ENCODE data around the gene ARID3A. TPM values are rescaled to one million over a fixed set of nuclear protein-coding genes. Genes with fewer than 3 reads are reported as not detected.

ARID3A gene
- total RNA-seq, 1 donor from 2014 or later = 70.6 TPM

DNA sequence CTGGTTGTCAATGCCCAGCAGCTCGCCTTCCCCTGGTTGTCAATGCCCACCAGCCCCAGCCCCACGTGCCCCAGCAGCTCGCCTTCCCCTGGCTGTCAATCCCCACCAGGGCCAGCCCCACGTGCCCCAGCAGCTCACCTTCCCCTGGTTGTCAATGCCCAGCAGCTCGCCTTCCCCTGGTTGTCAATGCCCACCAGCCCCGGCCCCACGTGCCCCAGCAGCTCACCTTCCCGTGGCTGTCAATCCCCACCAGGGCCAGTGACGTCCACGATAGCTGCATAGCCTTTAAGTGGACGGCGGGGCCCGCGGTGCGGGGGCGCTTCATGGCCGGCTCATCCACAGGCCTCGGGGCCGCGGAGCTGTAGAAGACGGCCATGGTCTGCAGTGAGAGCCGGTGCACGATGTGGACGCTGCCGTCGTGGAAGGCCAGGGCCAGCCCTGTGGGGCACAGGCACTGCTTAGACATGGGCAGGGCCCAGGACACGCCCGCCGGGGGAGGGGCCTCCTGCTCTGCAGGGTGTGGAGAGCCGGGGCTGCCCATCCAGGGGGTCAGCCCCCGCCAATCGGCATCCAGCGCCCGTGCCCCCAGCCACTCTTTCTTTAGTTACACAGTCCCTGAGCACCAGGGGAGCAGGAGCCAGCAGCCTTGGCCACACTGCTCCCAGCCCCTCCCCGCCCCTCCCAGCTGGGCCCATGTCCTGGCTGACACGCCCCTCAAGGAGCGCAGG is 46.0 kb upstream of the ARID3A start:
- no peaks in the 10 kb centered on the region for H3K27me3 Mint-ChIP-seq (ENCODE audit: low read depth)
- H3K36me3 Mint-ChIP-seq = peaks cover 26% of the 10 kb centered on the region
- DNase-seq (ENCODE audit: low spot score in 2 of 2, unreplicated experiment in 2 of 2) = no peak
- TF ChIP-seq, protein P1, sequence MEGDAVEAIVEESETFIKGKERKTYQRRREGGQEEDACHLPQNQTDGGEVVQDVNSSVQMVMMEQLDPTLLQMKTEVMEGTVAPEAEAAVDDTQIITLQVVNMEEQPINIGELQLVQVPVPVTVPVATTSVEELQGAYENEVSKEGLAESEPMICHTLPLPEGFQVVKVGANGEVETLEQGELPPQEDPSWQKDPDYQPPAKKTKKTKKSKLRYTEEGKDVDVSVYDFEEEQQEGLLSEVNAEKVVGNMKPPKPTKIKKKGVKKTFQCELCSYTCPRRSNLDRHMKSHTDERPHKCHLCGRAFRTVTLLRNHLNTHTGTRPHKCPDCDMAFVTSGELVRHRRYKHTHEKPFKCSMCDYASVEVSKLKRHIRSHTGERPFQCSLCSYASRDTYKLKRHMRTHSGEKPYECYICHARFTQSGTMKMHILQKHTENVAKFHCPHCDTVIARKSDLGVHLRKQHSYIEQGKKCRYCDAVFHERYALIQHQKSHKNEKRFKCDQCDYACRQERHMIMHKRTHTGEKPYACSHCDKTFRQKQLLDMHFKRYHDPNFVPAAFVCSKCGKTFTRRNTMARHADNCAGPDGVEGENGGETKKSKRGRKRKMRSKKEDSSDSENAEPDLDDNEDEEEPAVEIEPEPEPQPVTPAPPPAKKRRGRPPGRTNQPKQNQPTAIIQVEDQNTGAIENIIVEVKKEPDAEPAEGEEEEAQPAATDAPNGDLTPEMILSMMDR (IDR thresholded peaks at IDR 0.05; ENCODE audit: unreplicated experiment) = no peak
- no peaks in the 10 kb centered on the region for H3K9me3 Mint-ChIP-seq
- no peaks in the 10 kb centered on the region for H3K4me1 Mint-ChIP-seq
- H3K4me3 Mint-ChIP-seq = no peak overlapping the region
- no peak overlapping the region for H3K27ac Mint-ChIP-seq

DNA sequence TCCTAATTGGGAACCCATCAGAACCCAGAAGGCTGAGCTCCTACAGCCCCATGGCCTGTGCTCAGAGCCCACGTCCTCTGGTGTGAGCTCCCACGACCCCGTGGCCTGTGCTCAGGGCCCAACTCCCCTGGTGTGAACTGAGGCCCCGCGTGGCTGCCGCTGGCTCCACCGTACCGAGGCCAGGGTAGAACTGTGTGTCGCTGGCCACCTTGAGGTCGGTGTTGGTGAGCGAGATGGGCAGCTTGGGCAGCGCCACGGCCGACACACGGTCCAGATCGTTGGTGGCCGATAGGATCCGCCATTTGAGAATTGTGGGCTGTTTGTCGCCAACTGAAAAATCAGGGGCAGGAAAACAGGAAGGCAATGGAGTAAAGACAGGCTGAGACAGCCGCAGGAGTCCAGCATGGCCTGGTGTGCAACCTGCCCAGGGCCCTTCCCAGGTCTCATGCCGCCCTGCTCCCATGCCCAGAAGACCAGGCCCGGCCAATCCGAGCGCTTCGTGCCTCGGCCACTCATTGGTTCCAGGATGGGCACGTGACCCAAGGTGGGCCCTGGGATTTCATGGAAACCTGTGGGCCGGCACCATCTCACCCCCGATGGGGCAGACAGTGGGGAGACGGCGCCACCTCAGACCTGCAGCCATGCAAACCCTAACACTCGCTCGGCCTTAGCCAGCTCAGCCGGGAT is 44.3 kb upstream of the ARID3A start:
- TF ChIP-seq, protein P1 (IDR thresholded peaks at IDR 0.05; ENCODE audit: unreplicated experiment) = no peak
- H3K27me3 Mint-ChIP-seq (ENCODE audit: low read depth) = no peaks in the 10 kb centered on the region
- no peaks in the 10 kb centered on the region for H3K4me1 Mint-ChIP-seq
- no peak overlapping the region for H3K4me3 Mint-ChIP-seq
- no peak overlapping the region for H3K27ac Mint-ChIP-seq
- no peak for DNase-seq (ENCODE audit: low spot score in 2 of 2, unreplicated experiment in 2 of 2)
- no peaks in the 10 kb centered on the region for H3K9me3 Mint-ChIP-seq
- H3K36me3 Mint-ChIP-seq = peaks cover 26% of the 10 kb centered on the region

DNA sequence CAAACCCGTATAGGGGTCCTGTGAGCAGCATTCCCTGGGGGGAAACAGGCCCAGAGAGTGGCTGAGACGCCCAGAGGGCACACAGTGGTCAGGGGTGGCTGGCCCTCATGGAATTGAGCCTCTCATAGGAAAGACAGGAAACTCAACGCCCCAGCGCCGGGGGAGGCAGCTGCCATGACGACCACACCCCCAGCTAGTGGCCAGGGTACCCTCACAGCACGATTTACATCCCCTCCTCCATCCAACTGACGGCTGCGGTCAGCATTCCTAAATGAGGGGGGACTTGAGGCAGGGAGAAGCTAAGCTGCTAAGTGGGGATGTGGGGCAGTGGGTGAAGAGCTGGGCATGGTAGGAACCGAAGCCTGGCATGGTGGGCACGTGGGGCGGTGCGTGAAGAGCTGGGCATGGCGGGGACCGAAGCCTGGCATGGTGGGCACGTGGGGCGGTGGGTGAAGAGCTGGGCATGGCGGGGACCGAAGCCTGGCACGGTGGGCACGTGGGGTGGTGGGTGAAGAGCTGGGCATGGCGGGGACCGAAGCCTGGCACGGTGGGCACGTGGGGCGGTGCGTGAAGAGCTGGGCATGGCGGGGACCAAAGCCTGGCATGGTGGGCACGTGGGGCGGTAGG is 42.9 kb upstream of the ARID3A start:
- Mint-ChIP-seq H3K9me3 (no peaks in the 10 kb centered on the region), H3K4me3 (no peak overlapping the region), H3K4me1 (no peaks in the 10 kb centered on the region), H3K36me3 (peaks cover 27% of the 10 kb centered on the region), H3K27me3 (ENCODE audit: low read depth) (no peaks in the 10 kb centered on the region), H3K27ac (no peak overlapping the region)
- DNase-seq (ENCODE audit: low spot score in 2 of 2, unreplicated experiment in 2 of 2) = no peak
- TF ChIP-seq, protein P1 (IDR thresholded peaks at IDR 0.05; ENCODE audit: unreplicated experiment) = no peak

DNA sequence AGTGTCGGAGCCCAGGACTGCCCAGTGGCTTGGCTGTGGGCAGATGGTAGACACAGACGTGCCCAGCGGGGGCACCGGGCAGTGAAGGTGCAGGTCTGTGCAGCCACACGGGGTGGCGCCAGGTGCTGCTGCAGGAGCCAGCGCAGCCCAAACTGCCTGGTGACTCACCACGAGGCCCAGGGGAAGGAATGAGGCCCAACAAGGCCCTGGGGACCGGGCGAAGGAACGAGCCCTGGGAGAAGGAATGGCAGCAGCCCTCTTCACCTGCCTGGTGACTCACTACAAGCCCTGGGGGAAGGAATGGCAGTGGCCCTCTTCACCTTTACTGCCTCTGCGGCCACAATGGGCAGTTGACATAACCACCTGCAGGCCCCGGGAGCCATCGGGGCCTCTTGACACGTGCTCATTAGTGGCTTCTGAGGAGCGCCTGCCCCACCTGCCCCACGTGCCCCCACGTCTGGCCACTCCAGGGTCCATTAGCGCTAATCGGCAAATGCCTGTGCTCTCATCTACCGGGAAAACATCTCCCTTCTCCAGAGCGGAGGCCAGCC is 42.1 kb upstream of the ARID3A start:
- Mint-ChIP-seq H3K9me3 (no peaks in the 10 kb centered on the region), H3K36me3 (peaks cover 27% of the 10 kb centered on the region), H3K4me3 (no peak overlapping the region), H3K4me1 (no peaks in the 10 kb centered on the region), H3K27ac (no peak overlapping the region), H3K27me3 (ENCODE audit: low read depth) (no peaks in the 10 kb centered on the region)
- no peak for DNase-seq (ENCODE audit: low spot score in 2 of 2, unreplicated experiment in 2 of 2)
- TF ChIP-seq, protein P1 (IDR thresholded peaks at IDR 0.05; ENCODE audit: unreplicated experiment) = no peak

DNA sequence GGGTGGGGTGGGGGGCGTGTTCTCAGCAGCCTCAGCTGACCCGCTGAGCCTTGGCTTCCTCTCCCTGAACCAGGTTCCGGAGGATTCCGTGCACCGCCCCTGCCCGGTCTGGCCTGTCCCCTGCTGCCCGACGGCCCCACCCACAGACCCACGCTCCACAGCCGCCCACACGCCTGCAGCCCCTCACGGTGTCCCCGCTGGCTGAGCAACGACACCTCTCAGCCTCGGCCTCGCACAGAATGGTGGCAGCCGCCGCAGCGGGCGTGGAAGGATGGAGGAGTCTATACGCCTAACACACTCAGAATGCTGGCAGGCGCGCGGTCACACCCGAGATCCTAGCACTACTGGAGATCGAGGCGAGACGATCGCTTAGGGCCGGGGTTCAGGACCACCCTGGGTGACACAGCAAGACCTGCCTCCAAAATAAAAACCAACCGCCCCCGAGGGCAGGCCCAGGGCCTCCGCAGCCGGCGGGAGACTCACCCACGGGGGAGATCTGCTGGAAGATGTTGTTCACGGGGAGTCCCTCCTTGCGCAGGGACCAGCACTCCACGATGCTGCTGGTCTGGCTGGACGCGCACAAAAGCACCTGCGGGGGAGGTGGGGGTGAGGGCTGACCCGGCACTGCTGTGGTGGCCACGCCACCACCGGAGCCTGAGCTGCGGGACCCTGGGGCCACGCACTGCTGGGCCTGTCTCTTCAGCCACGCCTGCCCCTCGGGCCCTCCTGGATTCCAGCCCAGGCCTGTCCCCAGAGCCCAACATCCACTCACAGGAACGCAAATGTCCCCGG is 41.2 kb upstream of the ARID3A start:
- H3K27ac Mint-ChIP-seq = no peak overlapping the region
- H3K9me3 Mint-ChIP-seq = no peaks in the 10 kb centered on the region
- TF ChIP-seq, protein P1 (IDR thresholded peaks at IDR 0.05; ENCODE audit: unreplicated experiment) = no peak
- no peaks in the 10 kb centered on the region for H3K4me1 Mint-ChIP-seq
- peaks cover 26% of the 10 kb centered on the region for H3K36me3 Mint-ChIP-seq
- no peaks in the 10 kb centered on the region for H3K27me3 Mint-ChIP-seq (ENCODE audit: low read depth)
- DNase-seq (ENCODE audit: low spot score in 2 of 2, unreplicated experiment in 2 of 2) = no peak
- no peak overlapping the region for H3K4me3 Mint-ChIP-seq
